WTC11 (cell line): ENCODE results near the gene WDFY4. TPM values are rescaled to one million over a fixed set of nuclear protein-coding genes. Genes with fewer than 3 reads are reported as not detected.

Experiments used
- ATAC-seq: fragments of 200-7000 bp; cut with Tn5 transposase; 2 replicates; pipeline ENCODE4 v1.10.0; 2021; ENCODE audit warnings: mild to moderate bottlenecking, moderate library complexity
- CTCF ChIA-PET: fragments of 300-600 bp; sonication (Branson Sonifier 250); formaldehyde crosslinking; loops from one replicate; lab custom pipeline; 2021; ENCODE audit warnings: antibody characterized with exemption; lab: Charles Lee
- POLR2A ChIA-PET: fragments of 350-600 bp; sonication (Branson Sonifier 250); formaldehyde crosslinking; loops from one replicate; lab custom pipeline; 2021; ENCODE audit warnings: antibody characterized with exemption; lab: Charles Lee
- DNase-seq: peaks from one replicate; pipeline ENCODE4 v3.0.0; 2021; ENCODE audit warnings: low spot score
- H3K27ac Mint-ChIP-seq: 2 replicates; pipeline ENCODE4 v1.8.0; 2021; ENCODE audit warnings: mixed read lengths
- H3K27me3 Mint-ChIP-seq: 2 replicates; pipeline ENCODE4 v1.8.0; 2021; ENCODE audit warnings: low read depth, mild to moderate bottlenecking, moderate library complexity, mixed read lengths
- H3K36me3 Mint-ChIP-seq: 2 replicates; pipeline ENCODE4 v1.8.0; 2021; ENCODE audit warnings: mixed read lengths
- H3K4me1 Mint-ChIP-seq: 2 replicates; pipeline ENCODE4 v1.8.0; 2022; ENCODE audit warnings: mixed read lengths
- H3K4me3 Mint-ChIP-seq: 2 replicates; pipeline ENCODE4 v1.8.0; 2021; ENCODE audit warnings: mild to moderate bottlenecking, moderate library complexity, mixed read lengths
- H3K9me3 Mint-ChIP-seq: 2 replicates; pipeline ENCODE4 v1.8.0; 2021; ENCODE audit warnings: mixed read lengths
- AFF4 ChIP-seq: sonication (generic); formaldehyde crosslinking; IDR thresholded peaks from 2 replicates; pipeline ENCODE4 v1.8.1; 2023; ENCODE audit warnings: mild to moderate bottlenecking, missing genetic modification reagents, borderline replicate concordance
- E2F4 ChIP-seq: sonication (generic); formaldehyde crosslinking; IDR thresholded peaks from 2 replicates; pipeline ENCODE4 v1.8.1; 2022; ENCODE audit warnings: low read depth, mild to moderate bottlenecking, moderate library complexity, missing genetic modification reagents, borderline replicate concordance
- E2F5 ChIP-seq: sonication (generic); formaldehyde crosslinking; IDR thresholded peaks from 2 replicates; pipeline ENCODE4 v1.8.1; 2022; ENCODE audit warnings: mild to moderate bottlenecking, moderate library complexity, missing genetic modification reagents
- FOXK1 ChIP-seq: sonication (generic); formaldehyde crosslinking; IDR thresholded peaks from 2 replicates; pipeline ENCODE4 v1.8.0; 2022; ENCODE audit warnings: mild to moderate bottlenecking, moderate library complexity, missing genetic modification reagents
- GABPB1 ChIP-seq: sonication (generic); formaldehyde crosslinking; IDR thresholded peaks from 2 replicates; pipeline ENCODE4 v1.8.1; 2023; ENCODE audit warnings: mild to moderate bottlenecking, missing genetic modification reagents
- GRHL2 ChIP-seq: fragments of 250-450 bp; sonication (Bioruptor Pico); IDR thresholded peaks from 2 replicates; pipeline ENCODE4 v1.8.0; 2022; ENCODE audit warnings: mild to moderate bottlenecking, moderate library complexity; ENCODE audit not compliant: insufficient replicate concordance, severe bottlenecking
- NFATC4 ChIP-seq: fragments of 250-450 bp; sonication (Bioruptor Pico); IDR thresholded peaks from 2 replicates; pipeline ENCODE4 v1.9.0; 2021; ENCODE audit warnings: mild to moderate bottlenecking
- NR1H2 ChIP-seq: sonication (generic); formaldehyde crosslinking; IDR thresholded peaks from 2 replicates; pipeline ENCODE4 v1.9.0; 2021; ENCODE audit warnings: mild to moderate bottlenecking, moderate library complexity, missing genetic modification reagents
- NR2C2 ChIP-seq: sonication (generic); formaldehyde crosslinking; IDR thresholded peaks from 2 replicates; pipeline ENCODE4 v1.8.0; 2022; ENCODE audit warnings: mild to moderate bottlenecking, missing genetic modification reagents
- RELA ChIP-seq: sonication (generic); formaldehyde crosslinking; IDR thresholded peaks from 2 replicates; pipeline ENCODE4 v1.8.1; 2022; ENCODE audit warnings: missing genetic modification reagents, mild to moderate bottlenecking, borderline replicate concordance
- SOX15 ChIP-seq: fragments of 250-450 bp; sonication (Bioruptor Pico); IDR thresholded peaks from 2 replicates; pipeline ENCODE4 v1.9.0; 2021; ENCODE audit warnings: mild to moderate bottlenecking
- SP1 ChIP-seq: sonication (generic); formaldehyde crosslinking; conservative IDR thresholded peaks from 2 replicates; pipeline ENCODE4 v1.8.1; 2022; ENCODE audit warnings: missing genetic modification reagents
- TCF7 ChIP-seq: sonication (generic); formaldehyde crosslinking; IDR thresholded peaks from 2 replicates; pipeline ENCODE4 v1.8.0; 2022; ENCODE audit warnings: mild to moderate bottlenecking, low read depth, missing genetic modification reagents, moderate library complexity
- USF2 ChIP-seq: sonication (generic); formaldehyde crosslinking; IDR thresholded peaks from 2 replicates; pipeline ENCODE4 v1.8.1; 2023; ENCODE audit warnings: mild to moderate bottlenecking, missing genetic modification reagents, moderate library complexity
- ZBTB43 ChIP-seq: sonication (generic); formaldehyde crosslinking; IDR thresholded peaks from 2 replicates; pipeline ENCODE4 v1.8.1; 2023; ENCODE audit warnings: mild to moderate bottlenecking, missing genetic modification reagents
- ZMAT4 ChIP-seq: fragments of 250-450 bp; sonication (Bioruptor Pico); IDR thresholded peaks from 2 replicates; pipeline ENCODE4 v1.9.0; 2021; ENCODE audit warnings: mild to moderate bottlenecking
- ZNF263 ChIP-seq: sonication (generic); formaldehyde crosslinking; IDR thresholded peaks from 2 replicates; pipeline ENCODE4 v1.8.1; 2022; ENCODE audit warnings: low read depth, mild to moderate bottlenecking, moderate library complexity, missing genetic modification reagents
- ZNF396 ChIP-seq: fragments of 250-450 bp; sonication (Bioruptor Pico); IDR thresholded peaks from 2 replicates; pipeline ENCODE4 v1.8.0; 2021; ENCODE audit warnings: mild to moderate bottlenecking, moderate library complexity, borderline replicate concordance
- ZNF423 ChIP-seq: fragments of 250-450 bp; sonication (Bioruptor Pico); IDR thresholded peaks from 2 replicates; pipeline ENCODE4 v2.1.2; 2022; ENCODE audit warnings: mild to moderate bottlenecking, moderate library complexity
- ZSCAN18 ChIP-seq: fragments of 250-450 bp; sonication (Bioruptor Pico); IDR thresholded peaks from 2 replicates; pipeline ENCODE4 v2.1.2; 2022; ENCODE audit warnings: mild to moderate bottlenecking, moderate library complexity
- total RNA-seq: library from RNA; stranded (reverse); gene quantifications from 3 replicates; pipeline ENCODE4 v1.2.3, GENCODE V29; 2021

The WDFY4 gene
- total RNA-seq, 1 experiment from 2014 or later, result 0.13 TPM

GRCh38 chr10:48802611-48803071 is 118.0 kb downstream of the WDFY4 start:
- H3K36me3 Mint-ChIP-seq, result no peaks in the 10 kb centered on the region
- ATAC-seq (no peak), DNase-seq (no peak)
- H3K9me3 Mint-ChIP-seq, result peaks cover 6% of the 10 kb centered on the region
- POLR2A ChIA-PET, result no interaction called here
- no peak overlapping the region for H3K4me3 Mint-ChIP-seq
- H3K4me1 Mint-ChIP-seq, result peaks cover 22% of the 10 kb centered on the region
- CTCF ChIA-PET, result interaction anchor here (1.2 to 1.4 kb wide), 2 partner anchors 144 to 146 kb away, joined by 4 to 7 read pairs; no protein-coding TSS in a partner anchor
- peaks cover 10% of the 10 kb centered on the region; the same call in 1 of the 2 replicates for H3K27me3 Mint-ChIP-seq
- no peak overlapping the region for H3K27ac Mint-ChIP-seq
- TF ChIP-seq GRHL2 (CRISPR knock-in tag) (no peak), ZNF423 (CRISPR knock-in tag) (no peak), GABPB1 (CRISPR knock-in tag) (no peak), USF2 (CRISPR knock-in tag) (no peak), SOX15 (no peak), ZMAT4 (CRISPR knock-in tag) (no peak), ZNF396 (CRISPR knock-in tag) (no peak), SP1 (CRISPR knock-in tag) (no peak), NR2C2 (CRISPR knock-in tag) (no peak), ZBTB43 (CRISPR knock-in tag) (no peak), RELA (no peak), ZSCAN18 (no peak), ZNF263 (no peak), TCF7 (CRISPR knock-in tag) (no peak), E2F4 (CRISPR knock-in tag) (no peak), NR1H2 (CRISPR knock-in tag) (no peak), AFF4 (no peak), FOXK1 (no peak), E2F5 (CRISPR knock-in tag) (no peak), NFATC4 (CRISPR knock-in tag) (no peak)
